HCT116 (cell line): ENCODE measurements around the gene HDGFL3. TPM values are rescaled to one million over a fixed set of nuclear protein-coding genes. Genes with fewer than 3 reads are reported as not detected.

ENCODE experiments used
- ATAC-seq: fragments of 200-7000 bp; cut with Tn5 transposase; 2 replicates; pipeline ENCODE4 v1.9.1; 2020; ENCODE audit warnings: mild to moderate bottlenecking, moderate library complexity
- BruUV-seq: library from RNA; stranded (reverse); fragments of 400-500 nt; replicated peaks from 2 replicates; lab custom pipeline; 2021; lab: Mats Ljungman, UMichigan
- CTCF ChIA-PET: fragments of 300-600 bp; sonication (Branson Sonifier 250); formaldehyde crosslinking; loops from one replicate; lab custom pipeline; 2021; ENCODE audit warnings: antibody characterized with exemption; lab: Charles Lee
- POLR2A ChIA-PET: fragments of 300-600, 350-600 bp; sonication (Branson Sonifier 250); formaldehyde crosslinking; loops from one replicate; lab custom pipeline; 2021; ENCODE audit warnings: antibody characterized with exemption; lab: Charles Lee
- RAD21 ChIA-PET, 2 experiments: fragments of 300-600 bp; sonication (Branson Sonifier 250); formaldehyde crosslinking; loops; one replicate each; lab custom pipeline; 2023; ENCODE audit warnings: low total read pairs in 2 of 2; ENCODE audit not compliant: uncharacterized antibody in 2 of 2, unreplicated experiment in 2 of 2, low non-redundant PET in 1 of 2; lab: Charles Lee
- DNase-seq: peaks from one replicate; pipeline ENCODE4 v3.0.0-alpha.2; 2010; ENCODE audit warnings: low read depth, low spot score
- H2AFZ ChIP-seq: fragments of 200-600 bp; shearing (Covaris generic), sonication (generic); 2 replicates; pipeline ENCODE4 v1.6.1; 2017; ENCODE audit warnings: low read depth, mixed run types, mixed read lengths, antibody characterized with exemption, low read length; ENCODE audit not compliant: poor library complexity, severe bottlenecking
- H3K27ac ChIP-seq: 2 replicates; pipeline ENCODE4 v1.5.1; 2012; ENCODE audit warnings: low read depth, low read length
- H3K27me3 ChIP-seq: fragments of 200-600 bp; sonication (generic); 2 replicates; pipeline ENCODE4 v1.6.1; 2016; ENCODE audit warnings: mixed run types, low read length, mixed read lengths; ENCODE audit not compliant: insufficient read depth
- H3K36me3 ChIP-seq, 2 experiments: fragments of 200-500 bp in 1 of 2; fragments of 200-600 bp in 1 of 2; sonication (Bioruptor generic) in 1 of 2; sonication (generic) in 1 of 2; 2 replicates each; pipeline versions ENCODE4 v1.5.1 to v1.6.1; 2014 to 2016; ENCODE audit warnings: low read length in 2 of 2, inconsistent platforms in 1 of 2, mixed read lengths in 1 of 2, mixed run types in 1 of 2; ENCODE audit not compliant: insufficient read depth in 2 of 2, control insufficient read depth in 1 of 2
- H3K4me1 ChIP-seq, 2 experiments: fragments of 200-600 bp in 1 of 2; sonication (generic) in 1 of 2; 2 replicates each; pipeline versions ENCODE4 v1.5.1 to v1.6.1; 2012 to 2017; ENCODE audit warnings: low read length in 2 of 2, inconsistent platforms in 1 of 2, mild to moderate bottlenecking in 1 of 2, mixed read lengths in 1 of 2, mixed run types in 1 of 2, moderate library complexity in 1 of 2; ENCODE audit not compliant: insufficient read depth in 2 of 2, control insufficient read depth in 1 of 2
- H3K4me2 ChIP-seq: fragments of 200-600 bp; sonication (generic); 2 replicates; pipeline ENCODE4 v1.6.1; 2017; ENCODE audit warnings: mixed run types, low read length, mixed read lengths
- H3K4me3 ChIP-seq, 2 experiments: fragments of 200-600 bp in 1 of 2; sonication (generic) in 1 of 2; replicated peaks in 1 of 2; 2 replicates each; pipeline ENCODE4 v1.5.1; 2011 to 2016; ENCODE audit warnings: low read length in 2 of 2, control low read depth in 1 of 2, low read depth in 1 of 2, mild to moderate bottlenecking in 1 of 2, mixed read lengths in 1 of 2, mixed run types in 1 of 2
- H3K79me2 ChIP-seq: fragments of 200-600 bp; sonication (generic); 2 replicates; pipeline ENCODE4 v1.6.1; 2017; ENCODE audit warnings: mild to moderate bottlenecking, mixed run types, low read length, moderate library complexity, mixed read lengths; ENCODE audit not compliant: insufficient read depth
- H3K9ac ChIP-seq: fragments of 200-600 bp; sonication (generic); 2 replicates; pipeline ENCODE4 v1.6.1; 2016; ENCODE audit warnings: low read length, mixed read lengths
- H3K9me2 ChIP-seq: fragments of 200-600 bp; sonication (generic), shearing (Covaris generic); 2 replicates; pipeline ENCODE4 v1.6.1; 2017; ENCODE audit warnings: mixed run types, mild to moderate bottlenecking, moderate library complexity; ENCODE audit not compliant: insufficient read depth
- H3K9me3 ChIP-seq, 2 experiments: fragments of 200-500 bp in 1 of 2; fragments of 200-600 bp in 1 of 2; sonication (Bioruptor generic) in 1 of 2; sonication (generic) in 1 of 2; 2 replicates each; pipeline ENCODE4 v1.6.1; 2014 to 2017; ENCODE audit warnings: low read length in 2 of 2, mixed read lengths in 2 of 2, inconsistent platforms in 1 of 2, low read depth in 1 of 2, mild to moderate bottlenecking in 1 of 2, mixed run types in 1 of 2, moderate library complexity in 1 of 2; ENCODE audit not compliant: control insufficient read depth in 1 of 2, insufficient read depth in 1 of 2
- H4K20me1 ChIP-seq: fragments of 200-600 bp; sonication (generic), shearing (Covaris generic); 2 replicates; pipeline ENCODE4 v1.6.1; 2017; ENCODE audit warnings: mixed run types, mild to moderate bottlenecking, moderate library complexity; ENCODE audit not compliant: insufficient read depth
- ATF3 ChIP-seq: IDR thresholded peaks from 2 replicates; pipeline ENCODE4 v1.6.1; 2012
- CEBPB ChIP-seq: IDR thresholded peaks from 2 replicates; pipeline ENCODE4 v1.6.1; 2012; ENCODE audit warnings: low read depth
- EGR1 ChIP-seq: IDR thresholded peaks from 2 replicates; pipeline ENCODE4 v1.6.1; 2012; ENCODE audit warnings: low read depth
- ELF1 ChIP-seq: IDR thresholded peaks from 2 replicates; pipeline ENCODE4 v1.6.1; 2012; ENCODE audit warnings: low read depth, borderline replicate concordance
- EZH2 ChIP-seq: fragments of 200-600 bp; sonication (generic); IDR thresholded peaks from 2 replicates; pipeline ENCODE4 v1.6.1; 2017; ENCODE audit warnings: antibody characterized with exemption, mixed run types
- FOSL1 ChIP-seq: IDR thresholded peaks from 2 replicates; pipeline ENCODE4 v1.6.1; 2012; ENCODE audit warnings: low read depth
- MAX ChIP-seq: IDR thresholded peaks from 2 replicates; pipeline ENCODE4 v1.6.1; 2012
- POLR2AphosphoS5 ChIP-seq: IDR thresholded peaks from 2 replicates; pipeline ENCODE4 v1.6.1; 2011; ENCODE audit warnings: mild to moderate bottlenecking, low read depth, low read length, moderate library complexity
- REST ChIP-seq: IDR thresholded peaks from 2 replicates; pipeline ENCODE4 v1.6.1; 2012; ENCODE audit warnings: low read depth
- SIN3A ChIP-seq: IDR thresholded peaks from 2 replicates; pipeline ENCODE4 v1.6.1; 2012; ENCODE audit warnings: low read depth
- SP1 ChIP-seq: IDR thresholded peaks from 2 replicates; pipeline ENCODE4 v1.6.1; 2012; ENCODE audit warnings: low read depth
- SRF ChIP-seq: IDR thresholded peaks from 2 replicates; pipeline ENCODE4 v1.6.1; 2012; ENCODE audit warnings: low read depth
- YY1 ChIP-seq: IDR thresholded peaks from 2 replicates; pipeline ENCODE4 v1.6.1; 2011; ENCODE audit warnings: low read length, low read depth, moderate library complexity, mild to moderate bottlenecking; ENCODE audit not compliant: insufficient replicate concordance; ENCODE audit errors: extremely low read depth
- ZFX ChIP-seq: fragments of 450-650 bp; IDR thresholded peaks from 2 replicates; pipeline ENCODE4 v1.6.1; 2017
- ZNF274 ChIP-seq: fragments of 200-500 bp; sonication (Bioruptor generic); IDR thresholded peaks from 2 replicates; pipeline ENCODE4 v1.6.1; 2014; ENCODE audit warnings: mild to moderate bottlenecking, low read depth, low read length, inconsistent platforms
- intact Hi-C: fragments of 100-400 bp; cut with micrococcal nuclease; formaldehyde crosslinking; loops from 2 replicates; pipeline ENCODE4 v1.10.0; 2022
- total RNA-seq: library from RNA; stranded (reverse); gene quantifications from one replicate; pipeline ENCODE4 v1.2.1, GENCODE V29; 2021; ENCODE audit not compliant: unreplicated experiment

HDGFL3 gene
- total RNA-seq, 1 experiment from 2014 or later: 0.64 TPM

DNA sequence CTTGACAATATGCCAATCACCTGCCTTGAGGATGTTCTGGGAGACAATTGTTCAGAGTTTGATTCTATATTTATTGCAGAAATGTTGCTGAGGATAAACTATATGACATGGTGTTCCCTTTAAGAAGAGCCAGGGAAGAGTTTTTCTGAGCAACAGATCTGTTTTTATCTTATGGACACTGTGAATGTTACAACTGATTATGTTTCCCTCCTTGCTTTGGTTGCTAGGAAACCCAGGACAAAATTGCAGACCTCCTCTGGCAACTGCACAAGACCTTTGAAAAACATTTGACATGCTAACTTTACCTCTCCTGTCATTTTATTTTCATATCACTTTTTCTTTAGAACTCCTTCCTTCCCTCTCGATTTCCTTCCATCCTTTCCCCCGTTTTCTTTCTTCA is 108.3 kb downstream of the HDGFL3 start:
- intact Hi-C loops: no loop called here
- CTCF ChIA-PET: no interaction called here
- Histone ChIP-seq H3K4me2 (no peak overlapping the region), H3K27ac (no peak overlapping the region), H3K79me2 (no peaks in the 10 kb centered on the region), H3K4me1 (no peaks in the 10 kb centered on the region), H3K9me3 (no peaks in the 10 kb centered on the region), H4K20me1 (no peaks in the 10 kb centered on the region), H3K9me2 (no peaks in the 10 kb centered on the region), H3K36me3 (no peaks in the 10 kb centered on the region), H3K4me3 (no peak overlapping the region), H3K9ac (no peak overlapping the region), H2AFZ (no peak overlapping the region), H3K27me3 (no peaks in the 10 kb centered on the region; the same call in 1 of the 2 replicates)
- RAD21 ChIA-PET: no interaction called here
- no peak for DNase-seq
- TF ChIP-seq ATF3 (no peak), EGR1 (no peak), REST (no peak), ELF1 (no peak), SP1 (no peak), CEBPB (no peak), SIN3A (no peak), ZNF274 (no peak), POLR2AphosphoS5 (no peak), EZH2 (no peak), FOSL1 (no peak), YY1 (no peak), MAX (no peak), SRF (no peak), ZFX (no peak)
- no TSS peak for BruUV-seq
- POLR2A ChIA-PET: no interaction called here
- ATAC-seq: no peak
